Heart left ventricle (tissue), 13 donors: ENCODE results near the gene TTC38.

Experiments
- POLR2A ChIP-seq, 2 donors: fragments of 450-650 bp; IDR thresholded peaks; one replicate each; pipeline ENCODE4 v1.6.1; 2017; ENCODE audit warnings: antibody characterized with exemption in 2 of 2, mild to moderate bottlenecking in 2 of 2, moderate library complexity in 2 of 2
- TF ChIP-seq, protein P1 (sequence below), 12 donors: fragments of 200-600 bp; sonication (generic) in 4 of 12; IDR thresholded peaks; one replicate each; pipeline versions ENCODE4 v1.5.0 to v1.8.0; 2018 to 2022; ENCODE audit warnings: antibody characterized with exemption in 12 of 12, mild to moderate bottlenecking in 5 of 12
- donor health status: ischemic (EF 13 %, LVEDD 7.1; RV severe dilation, severe dysfunction).
- donor health status: DM: no; HTN: yes; CAD: no.
- donor health status: DM: no; HTN: no; CAD: no.
- donor health status: ischemic (EF 25% LVEDD 6.9; RV normal size, moderate dysfunction).
- donor health status: ischemic (EF 25% LVEDD 5.7; RV mildly dilated, moderate dysfunction).
- donor health status: ischemic (EF 35%, LVEDD 5.7; RV mildly dilated, moderate dysfunction).
- donor health status: nonischemic (EF 11% LVEDD 7.7; RV severe dilation, severe dysfunction).
- donor health status: DM: yes; HTN: yes; CAD: no.
- donor health status: PGD.
- donor health status: ischemic (EF 29% LVEDD 5.4; RV normal size, mild dysfunction).
- donor health status: nonischemic (EF 23%, LVEDD 6.1; RV moderate dilation, normal function).

DNA sequence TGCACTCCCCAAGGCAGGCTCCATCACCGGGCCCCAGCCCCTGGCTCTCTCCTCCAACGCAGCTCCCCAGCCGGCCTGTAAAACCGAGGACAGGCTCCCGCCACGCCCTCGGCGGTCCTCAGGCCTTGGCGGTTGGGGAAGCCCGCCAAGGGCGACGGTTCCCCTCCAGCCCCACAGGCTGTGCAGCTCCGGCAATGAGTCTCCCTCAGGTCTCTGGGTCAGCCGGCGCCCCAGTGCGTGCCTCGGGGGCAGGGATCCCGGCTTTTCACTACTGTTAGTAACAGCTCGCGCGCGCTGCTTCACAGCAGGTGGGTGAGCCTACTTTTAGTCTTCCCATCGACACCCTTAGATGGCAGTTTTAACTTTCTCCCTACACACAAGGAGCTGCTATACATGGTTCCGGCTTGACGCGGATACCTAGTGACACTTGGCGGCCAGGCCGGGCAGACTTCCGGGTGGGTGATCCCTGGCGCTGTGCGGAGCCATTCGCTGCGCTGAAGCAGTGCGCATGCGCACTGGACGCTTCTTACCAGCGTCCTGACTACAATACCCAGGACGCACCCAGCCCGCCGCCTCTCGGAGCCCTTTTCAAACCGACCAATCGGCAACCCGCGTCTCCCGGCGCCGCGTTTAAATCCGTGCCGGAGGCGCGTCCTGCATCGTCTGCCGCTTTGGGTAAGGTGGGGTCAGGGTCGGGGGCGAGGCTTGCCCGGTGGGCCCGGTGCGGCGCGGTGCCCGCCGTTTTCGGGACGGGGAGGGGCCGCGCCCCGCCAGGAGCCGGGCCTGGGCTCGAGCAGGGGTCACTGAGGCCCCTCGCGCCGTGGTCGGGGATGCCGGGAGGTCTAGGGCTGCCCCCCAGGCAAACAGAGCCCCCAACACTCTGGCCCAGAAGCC lies 28.7 kb downstream of the TTC38 start, which contains the start of gene GTSE1:
- TF ChIP-seq POLR2A (IDR thresholded peaks at IDR 0.05) = peak in 1 of 2 donors; percentile 62
- TF ChIP-seq, protein P1, sequence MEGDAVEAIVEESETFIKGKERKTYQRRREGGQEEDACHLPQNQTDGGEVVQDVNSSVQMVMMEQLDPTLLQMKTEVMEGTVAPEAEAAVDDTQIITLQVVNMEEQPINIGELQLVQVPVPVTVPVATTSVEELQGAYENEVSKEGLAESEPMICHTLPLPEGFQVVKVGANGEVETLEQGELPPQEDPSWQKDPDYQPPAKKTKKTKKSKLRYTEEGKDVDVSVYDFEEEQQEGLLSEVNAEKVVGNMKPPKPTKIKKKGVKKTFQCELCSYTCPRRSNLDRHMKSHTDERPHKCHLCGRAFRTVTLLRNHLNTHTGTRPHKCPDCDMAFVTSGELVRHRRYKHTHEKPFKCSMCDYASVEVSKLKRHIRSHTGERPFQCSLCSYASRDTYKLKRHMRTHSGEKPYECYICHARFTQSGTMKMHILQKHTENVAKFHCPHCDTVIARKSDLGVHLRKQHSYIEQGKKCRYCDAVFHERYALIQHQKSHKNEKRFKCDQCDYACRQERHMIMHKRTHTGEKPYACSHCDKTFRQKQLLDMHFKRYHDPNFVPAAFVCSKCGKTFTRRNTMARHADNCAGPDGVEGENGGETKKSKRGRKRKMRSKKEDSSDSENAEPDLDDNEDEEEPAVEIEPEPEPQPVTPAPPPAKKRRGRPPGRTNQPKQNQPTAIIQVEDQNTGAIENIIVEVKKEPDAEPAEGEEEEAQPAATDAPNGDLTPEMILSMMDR (IDR thresholded peaks at IDR 0.05) = peak in 10 of 12 donors; percentile 4 to 61 (median 30)
